Ectodermal cell (in vitro differentiated cells): ENCODE measurements around the gene ELF5.

Experiments
- H3K27ac ChIP-seq: 2 replicates; pipeline ENCODE4 v1.7.0; 2013; ENCODE audit warnings: mild to moderate bottlenecking, low read depth, low read length; ENCODE audit not compliant: insufficient read depth, poor library complexity, severe bottlenecking
- H3K27me3 ChIP-seq: 2 replicates; pipeline ENCODE4 v1.7.0; 2013; ENCODE audit warnings: mild to moderate bottlenecking, low read length; ENCODE audit not compliant: insufficient read depth, control insufficient read depth, poor library complexity, severe bottlenecking
- H3K36me3 ChIP-seq: one replicate; pipeline ENCODE4 v1.7.0; 2013; ENCODE audit warnings: low read length; ENCODE audit not compliant: control insufficient read depth, insufficient read depth
- H3K4me1 ChIP-seq: one replicate; pipeline ENCODE4 v1.7.0; 2013; ENCODE audit warnings: low read length; ENCODE audit not compliant: control insufficient read depth, insufficient read depth
- H3K4me3 ChIP-seq: 2 replicates; pipeline ENCODE4 v1.7.0; 2013; ENCODE audit warnings: low read depth, low read length, control low read depth; ENCODE audit not compliant: insufficient read depth
- H3K9me3 ChIP-seq: 2 replicates; pipeline ENCODE4 v1.7.0; 2013; ENCODE audit warnings: mild to moderate bottlenecking, low read length, moderate library complexity; ENCODE audit not compliant: control insufficient read depth
- WGBS, 2 experiments: methylation state at CpG; one replicate each; pipeline ENCODE4 v1.1.7; 2013; ENCODE audit warnings: missing lambda C conversion rate in 2 of 2; 5-methylcytosine and 5-hydroxymethylcytosine counted together

The ELF5 gene

GRCh38 chr11:34524696-34525095 lies 11.1 kb upstream of the ELF5 start:
- H3K4me1 ChIP-seq = no peaks in the 10 kb centered on the region
- H3K27me3 ChIP-seq = no peaks in the 10 kb centered on the region
- H3K9me3 ChIP-seq = no peaks in the 10 kb centered on the region
- no peak overlapping the region for H3K27ac ChIP-seq
- no peaks in the 10 kb centered on the region for H3K36me3 ChIP-seq
- H3K4me3 ChIP-seq = no peak overlapping the region
- 88 to 89% methylated on average over 12 of the region's 12 CpGs for WGBS, 2 experiments

GRCh38 chr11:34523053-34523452 lies 9.5 kb upstream of the ELF5 start:
- Histone ChIP-seq H3K4me1 (no peaks in the 10 kb centered on the region), H3K4me3 (no peak overlapping the region), H3K27ac (no peak overlapping the region), H3K36me3 (no peaks in the 10 kb centered on the region), H3K9me3 (no peaks in the 10 kb centered on the region), H3K27me3 (no peaks in the 10 kb centered on the region)
- 95% methylated on average over 3 of the region's 3 CpGs for WGBS, 2 experiments

- 92 to 96% methylated on average over 2 of the region's 2 CpGs for WGBS, 2 experiments
- Histone ChIP-seq H3K27ac (no peak overlapping the region), H3K9me3 (no peaks in the 10 kb centered on the region), H3K27me3 (no peaks in the 10 kb centered on the region), H3K36me3 (no peaks in the 10 kb centered on the region), H3K4me3 (no peak overlapping the region), H3K4me1 (no peaks in the 10 kb centered on the region)
Observed at GRCh38 chr11:34522188-34522587, 8.6 kb upstream of the ELF5 start.

GRCh38 chr11:34521265-34521664 lies 7.7 kb upstream of the ELF5 start:
- Histone ChIP-seq H3K9me3 (no peaks in the 10 kb centered on the region), H3K27me3 (no peaks in the 10 kb centered on the region), H3K27ac (no peak overlapping the region), H3K4me1 (no peaks in the 10 kb centered on the region), H3K36me3 (no peaks in the 10 kb centered on the region), H3K4me3 (no peak overlapping the region)

- WGBS, 2 experiments = 96 to 100% methylated on average over 2 of the region's 2 CpGs
- Histone ChIP-seq H3K27ac (no peak overlapping the region), H3K36me3 (no peaks in the 10 kb centered on the region), H3K27me3 (no peaks in the 10 kb centered on the region), H3K9me3 (no peaks in the 10 kb centered on the region), H3K4me1 (no peaks in the 10 kb centered on the region), H3K4me3 (no peak overlapping the region)
Observed at GRCh38 chr11:34519595-34520235, 6.1 kb upstream of the ELF5 start.

GRCh38 chr11:34516247-34517040 lies 2.9 kb upstream of the ELF5 start:
- no peaks in the 10 kb centered on the region for H3K9me3 ChIP-seq
- peaks cover 12% of the 10 kb centered on the region for H3K4me1 ChIP-seq
- no peak overlapping the region for H3K4me3 ChIP-seq
- 91 to 93% methylated on average over 6 of the region's 6 CpGs for WGBS, 2 experiments
- H3K36me3 ChIP-seq = no peaks in the 10 kb centered on the region
- no peaks in the 10 kb centered on the region for H3K27me3 ChIP-seq
- H3K27ac ChIP-seq = no peak overlapping the region

- Histone ChIP-seq H3K27me3 (no peaks in the 10 kb centered on the region), H3K9me3 (no peaks in the 10 kb centered on the region), H3K4me1 (peaks cover 12% of the 10 kb centered on the region), H3K36me3 (no peaks in the 10 kb centered on the region), H3K4me3 (no peak overlapping the region), H3K27ac (no peak overlapping the region)
- WGBS, 2 experiments = 94 to 95% methylated on average over 7 of the region's 7 CpGs
Observed at GRCh38 chr11:34514597-34514996, 1.0 kb upstream of the ELF5 start.

GRCh38 chr11:34512840-34513681 lies 533 bp downstream of the ELF5 start:
- Histone ChIP-seq H3K4me1 (peaks cover 12% of the 10 kb centered on the region), H3K27me3 (no peaks in the 10 kb centered on the region), H3K27ac (no peak overlapping the region), H3K9me3 (no peaks in the 10 kb centered on the region), H3K4me3 (no peak overlapping the region), H3K36me3 (no peaks in the 10 kb centered on the region)
- 76% methylated on average over 24 of the region's 24 CpGs for WGBS, 2 experiments

- peaks cover 12% of the 10 kb centered on the region for H3K4me1 ChIP-seq
- no peaks in the 10 kb centered on the region for H3K9me3 ChIP-seq
- H3K27ac ChIP-seq = no peak overlapping the region
- WGBS, 2 experiments = 94 to 96% methylated on average over 2 of the region's 2 CpGs
- no peak overlapping the region for H3K4me3 ChIP-seq
- H3K36me3 ChIP-seq = no peaks in the 10 kb centered on the region
- H3K27me3 ChIP-seq = no peaks in the 10 kb centered on the region
Observed at GRCh38 chr11:34510673-34511072, 2.9 kb downstream of the ELF5 start.

- Histone ChIP-seq H3K4me1 (peaks cover 12% of the 10 kb centered on the region), H3K4me3 (no peak overlapping the region), H3K27me3 (no peaks in the 10 kb centered on the region), H3K36me3 (no peaks in the 10 kb centered on the region), H3K9me3 (no peaks in the 10 kb centered on the region), H3K27ac (no peak overlapping the region)
Observed at GRCh38 chr11:34510218-34510617, 3.4 kb downstream of the ELF5 start.
